Stomach (tissue), 4 donors: Measurements from ENCODE around the gene ATF7.

Experiments
- EP300 ChIP-seq: sonication (generic); formaldehyde crosslinking; IDR thresholded peaks from one replicate; pipeline ENCODE4 v1.6.1; 2017; ENCODE audit warnings: antibody characterized with exemption
- POLR2A ChIP-seq, 4 donors: fragments of 450-650 bp; IDR thresholded peaks; one replicate each; pipeline ENCODE4 v1.6.1; 2016; ENCODE audit warnings: antibody characterized with exemption in 4 of 4, control low read depth in 2 of 4, mild to moderate bottlenecking in 1 of 4, moderate library complexity in 1 of 4
- POLR2AphosphoS5 ChIP-seq, 3 donors: sonication (generic); formaldehyde crosslinking; IDR thresholded peaks; one replicate each; pipeline ENCODE4 v1.6.1; 2016; ENCODE audit warnings: antibody characterized with exemption in 3 of 3

- no peak for TF ChIP-seq POLR2A (IDR thresholded peaks at IDR 0.05)
- TF ChIP-seq POLR2AphosphoS5 (IDR thresholded peaks at IDR 0.05): no peak
- TF ChIP-seq EP300: no peak
These were observed 107.8 kb downstream of the ATF7 start for GRCh38 chr12:53518381-53518780.
